HFF-Myc (cell line): ENCODE data around the gene MICAL2.

Experiments
- DNase-seq: peaks from one replicate; pipeline ENCODE4 v3.0.0-alpha.2; 2011; ENCODE audit warnings: low read depth; ENCODE audit errors: extremely low read depth
- H3K4me3 ChIP-seq: replicated peaks from 2 replicates; pipeline ENCODE4 v1.5.1; 2011; ENCODE audit warnings: low read depth, mild to moderate bottlenecking, control low read depth, low read length
- CTCF ChIP-seq: IDR thresholded peaks from 2 replicates; pipeline ENCODE4 v1.5.1; 2012; ENCODE audit warnings: mild to moderate bottlenecking, low read depth, low read length, control low read depth; ENCODE audit errors: missing control alignments

The MICAL2 gene

GRCh38 chr11:12248330-12248729 is 137.9 kb downstream of the MICAL2 start:
- TF ChIP-seq CTCF: no peak
- H3K4me3 ChIP-seq: no peak overlapping the region
- no peak for DNase-seq

GRCh38 chr11:12249590-12250260 is 139.3 kb downstream of the MICAL2 start:
- DNase-seq: no peak

GRCh38 chr11:12251666-12252560 is 141.5 kb downstream of the MICAL2 start:
- no peak overlapping the region for H3K4me3 ChIP-seq
- no peak for DNase-seq
- no peak for TF ChIP-seq CTCF

More at GRCh38 chr11:12249590-12250260, 139.3 kb downstream of the MICAL2 start:
- no peak overlapping the region for H3K4me3 ChIP-seq
- no peak for TF ChIP-seq CTCF

GRCh38 chr11:12253843-12254281 is 143.5 kb downstream of the MICAL2 start:
- no peak for DNase-seq
- TF ChIP-seq CTCF: no peak

DNA sequence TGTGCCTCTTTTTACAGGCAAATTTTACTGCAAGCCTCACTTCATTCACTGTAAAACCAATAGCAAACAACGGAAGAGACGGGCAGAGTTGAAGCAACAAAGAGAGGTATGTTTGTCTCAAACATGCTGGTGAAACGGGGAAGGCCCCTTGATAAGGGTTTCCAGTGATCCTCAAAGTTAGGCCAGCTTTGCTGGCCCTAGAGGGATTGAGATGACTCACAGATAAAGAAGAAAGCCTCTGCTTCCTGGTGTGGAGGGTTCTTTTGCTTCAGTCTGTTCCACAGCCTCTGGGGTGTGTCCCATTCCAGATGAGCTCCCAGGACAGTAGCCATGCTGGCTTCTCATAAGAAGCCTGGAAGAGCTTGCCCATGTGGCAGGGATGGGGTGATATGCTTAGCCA is 148.1 kb downstream of the MICAL2 start:
- no peak overlapping the region for H3K4me3 ChIP-seq
- TF ChIP-seq CTCF: no peak
- no peak for DNase-seq

More at GRCh38 chr11:12253843-12254281, 143.5 kb downstream of the MICAL2 start:
- H3K4me3 ChIP-seq: no peak overlapping the region

- no peak for TF ChIP-seq CTCF
- no peak for DNase-seq
- H3K4me3 ChIP-seq: no peak overlapping the region
These were observed 149.6 kb downstream of the MICAL2 start for GRCh38 chr11:12259956-12260355.
